Measurements from ENCODE around the gene TRPV3.
"Not testable (repeated sequence)": the region's sequence is repeated elsewhere in the genome, so short reads cannot be mapped to it uniquely, and the experiment has no call there.

The TRPV3 gene

DNA sequence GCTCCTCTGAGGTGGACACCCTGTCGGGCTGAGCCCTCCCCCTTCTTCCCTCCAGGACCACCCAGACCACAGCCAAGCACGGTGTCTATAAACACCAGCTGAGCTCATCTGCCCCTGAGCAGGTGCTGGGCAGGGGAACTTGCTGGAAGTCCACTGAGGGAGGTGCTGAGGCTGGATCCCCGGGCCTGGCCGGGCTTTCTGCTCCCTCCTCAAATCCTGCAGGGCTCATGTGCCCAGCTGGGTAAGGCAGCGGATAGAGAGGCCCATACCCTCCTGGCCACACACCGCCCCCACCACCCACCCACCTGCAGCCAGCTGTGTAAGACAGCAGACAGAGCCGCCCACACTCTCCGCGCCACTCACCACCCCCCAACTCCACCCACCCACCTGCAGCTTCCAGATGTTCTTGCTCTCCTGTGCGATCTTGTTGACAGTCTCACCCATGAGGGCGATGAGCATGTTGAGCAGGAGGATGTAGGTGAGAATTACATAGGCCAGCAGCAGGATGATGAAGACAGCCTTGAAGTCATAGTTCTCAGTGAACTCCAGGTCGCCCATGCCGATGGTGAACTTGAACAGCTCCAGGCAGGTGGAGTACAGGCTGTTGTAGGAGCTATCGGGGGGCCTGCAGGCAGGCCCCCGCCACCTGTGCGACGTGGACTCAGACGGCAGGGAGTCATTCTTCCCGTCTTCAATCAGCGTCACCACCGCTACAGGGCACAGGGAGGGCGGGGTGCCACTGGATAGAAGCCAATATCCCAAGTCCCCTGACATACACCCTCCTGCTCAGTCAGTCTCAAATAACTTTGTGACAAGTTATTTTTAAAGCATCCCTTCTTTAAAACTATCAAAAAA is 15.9 kb upstream of the TRPV3 start:
- no peak for DNase-seq (ENCODE audit: low read depth in 2 of 2)

DNA sequence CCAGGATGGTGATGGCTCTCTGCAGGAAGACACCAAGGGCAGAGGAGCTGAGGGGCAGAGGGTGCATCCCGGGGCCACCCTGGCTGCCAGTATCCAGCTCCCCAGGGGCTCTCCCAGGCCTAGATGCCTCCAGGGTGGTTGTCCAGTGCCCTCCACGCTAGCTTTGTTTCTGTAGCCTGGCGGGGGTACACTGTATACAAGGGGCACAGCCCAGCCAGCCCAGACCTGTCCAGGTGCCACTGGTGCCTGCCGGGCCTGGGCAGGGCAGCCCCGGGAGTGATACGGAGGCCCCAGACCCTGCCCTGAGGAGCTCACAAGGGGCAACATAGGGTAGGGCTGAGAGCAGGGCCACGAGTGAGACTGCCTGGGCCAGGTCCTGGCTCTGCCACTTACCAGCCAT is 14.6 kb upstream of the TRPV3 start:
- no peak for DNase-seq (ENCODE audit: low read depth in 2 of 2)

DNA sequence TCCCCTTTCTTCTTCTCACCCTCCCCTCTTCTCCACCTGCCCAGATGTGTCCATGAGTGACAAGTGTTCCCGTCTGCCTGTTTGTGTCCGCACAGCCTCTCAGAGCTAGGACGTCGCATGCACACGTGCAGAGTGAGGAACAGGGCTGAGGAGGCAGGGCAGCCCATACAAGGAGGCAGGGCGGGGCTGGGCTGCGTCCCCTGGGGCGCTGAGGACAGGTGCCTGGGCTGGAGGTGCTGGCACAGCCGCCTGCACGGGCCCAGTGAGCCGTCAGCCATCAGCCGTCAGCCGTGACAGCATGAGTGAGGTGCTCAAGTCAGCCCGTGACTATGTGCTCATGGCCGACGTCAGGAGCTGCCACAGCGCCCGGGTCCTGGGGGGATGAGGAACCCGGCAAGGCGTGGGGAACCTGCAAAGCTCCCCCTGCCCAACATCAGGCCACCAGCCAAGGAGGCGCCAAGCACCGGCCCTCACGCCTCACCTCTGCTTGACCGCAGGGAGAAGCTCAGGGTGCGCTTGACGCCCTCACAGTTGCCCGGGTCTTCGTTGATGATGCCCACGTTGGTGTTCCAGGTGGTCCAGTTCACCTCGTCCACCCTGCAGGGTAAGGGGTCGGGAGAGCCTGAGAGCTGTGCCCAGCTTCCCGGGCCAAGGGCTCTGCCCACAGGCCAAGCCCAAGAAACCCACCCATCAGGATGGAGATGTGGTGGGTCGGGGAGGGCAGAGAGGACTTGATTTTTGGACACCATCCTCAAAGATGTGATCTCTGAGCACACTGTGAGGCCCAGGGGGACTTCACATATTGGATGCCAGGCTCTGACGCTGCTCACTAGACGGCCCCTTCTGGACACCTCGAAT is 13.7 kb upstream of the TRPV3 start:
- no peak for DNase-seq (ENCODE audit: low read depth in 2 of 2)

DNA sequence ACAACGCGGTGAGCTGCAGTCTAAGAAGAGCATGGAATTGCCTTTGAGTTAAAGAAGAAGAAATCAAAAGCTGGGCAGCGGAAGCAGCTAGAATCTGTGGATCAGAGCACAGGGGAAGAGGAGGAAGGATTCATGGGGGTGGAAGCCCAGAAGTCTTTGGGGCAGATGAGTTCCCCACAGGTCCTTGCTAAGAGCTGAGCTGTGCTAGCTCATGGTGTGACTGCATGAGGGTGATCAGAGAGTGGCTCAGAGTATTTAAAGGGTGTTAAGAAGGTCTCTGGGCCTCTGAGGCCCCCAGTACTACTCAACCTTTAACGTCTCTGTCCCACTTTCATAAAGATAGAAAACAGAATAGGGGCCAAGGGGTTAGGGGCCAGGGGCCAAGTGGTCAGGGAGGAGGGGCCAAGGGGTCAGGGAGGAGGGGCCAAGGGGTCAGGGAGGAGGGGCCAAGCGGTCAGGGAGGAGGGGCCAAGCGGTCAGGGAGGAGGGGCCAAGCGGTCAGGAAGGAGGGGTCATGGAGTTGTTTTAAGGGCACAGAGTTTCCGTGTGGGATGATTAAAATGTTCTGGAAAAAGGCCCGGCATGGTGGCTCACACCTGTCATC is 12.0 kb upstream of the TRPV3 start:
- DNase-seq (ENCODE audit: low read depth in 2 of 2): no peak

DNA sequence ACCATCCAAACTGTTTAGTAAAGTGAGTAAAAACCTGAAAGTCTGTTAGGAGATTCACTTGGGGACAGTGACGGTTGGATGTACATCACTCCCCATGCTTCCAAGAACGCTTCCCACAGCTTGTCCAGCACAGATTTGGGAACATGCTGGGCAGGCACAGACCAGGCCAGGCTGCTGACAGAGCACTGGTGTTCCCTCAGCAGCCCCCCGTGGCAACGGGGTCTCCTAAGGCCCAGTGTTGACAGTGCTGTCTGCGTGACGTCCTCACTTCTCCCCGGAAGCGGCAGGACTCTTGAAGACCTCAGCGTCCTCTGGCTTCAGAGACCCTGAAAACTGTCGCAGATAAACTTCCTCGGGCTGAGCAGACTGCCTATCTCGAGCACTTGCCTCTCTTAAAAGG is 8.9 kb upstream of the TRPV3 start:
- DNase-seq (ENCODE audit: low read depth in 2 of 2): no peak

DNA sequence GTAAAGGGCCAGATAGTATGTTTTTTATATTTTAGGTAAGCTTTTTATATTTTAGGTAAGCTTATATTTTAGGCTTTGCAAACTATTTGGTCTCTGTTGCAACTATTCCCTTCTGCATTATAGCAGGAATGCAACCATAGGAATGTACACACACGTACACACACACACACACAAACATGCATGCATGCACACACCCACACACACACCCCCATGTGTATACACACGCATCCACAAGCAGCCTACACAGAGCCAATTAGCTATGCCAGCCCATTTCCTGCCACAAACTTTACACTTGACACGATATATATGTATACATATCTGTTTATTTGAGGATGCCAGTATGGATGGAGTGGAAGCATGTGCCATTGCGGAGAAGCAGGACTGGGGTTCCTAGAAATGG is 7.5 kb upstream of the TRPV3 start:
- DNase-seq (ENCODE audit: low read depth in 2 of 2): no peak

DNA sequence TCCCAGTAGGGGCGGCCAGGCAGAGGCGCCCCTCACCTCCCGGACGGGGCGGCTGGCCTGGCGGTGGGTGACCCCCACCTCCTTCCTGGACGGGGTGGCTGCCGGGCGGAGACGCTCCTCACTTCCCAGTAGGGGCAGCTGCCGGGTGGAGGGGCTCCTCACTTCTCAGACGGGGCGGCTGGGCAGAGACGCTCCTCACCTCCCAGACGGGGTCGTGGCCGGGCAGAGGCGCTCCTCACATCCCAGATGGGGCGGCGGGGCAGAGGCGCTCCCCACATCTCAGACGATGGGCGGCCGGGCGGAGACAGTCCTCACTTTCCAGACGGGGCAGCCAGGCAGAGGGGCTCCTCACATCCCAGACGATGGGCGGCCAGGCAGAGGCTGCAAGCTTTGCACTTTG is 6.6 kb upstream of the TRPV3 start:
- not testable (repeated sequence) for DNase-seq (ENCODE audit: low read depth in 2 of 2)

DNA sequence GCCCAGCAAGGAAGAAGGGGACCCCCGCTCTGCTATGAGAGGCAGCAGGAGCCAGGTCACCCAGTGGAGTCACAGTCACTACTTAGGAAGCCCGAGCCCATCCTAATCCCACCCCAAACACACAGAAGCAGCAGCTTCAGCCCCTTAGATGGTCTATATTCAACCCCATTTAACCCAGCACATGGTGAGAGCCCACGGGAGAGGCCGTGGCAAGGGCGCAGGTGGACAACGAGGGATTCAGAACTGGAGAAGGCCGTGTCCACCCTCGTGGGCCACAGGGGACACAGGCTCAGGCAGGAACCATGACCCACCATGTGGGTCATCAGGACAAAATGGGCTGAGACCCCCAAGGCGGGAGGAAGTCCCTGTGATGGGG is 1.6 kb upstream of the TRPV3 start:
- DNase-seq (ENCODE audit: low read depth in 2 of 2): no peak

GRCh38 chr17:3558603-3559269 is 1.1 kb upstream of the TRPV3 start:
- DNase-seq (ENCODE audit: low read depth in 2 of 2): peak; percentile 43 to 46

- DNase-seq (ENCODE audit: low read depth in 2 of 2): no peak
Measured at GRCh38 chr17:3556916-3557767, 470 bp downstream of the TRPV3 start.

- DNase-seq (ENCODE audit: low read depth in 2 of 2): no peak
Measured at GRCh38 chr17:3556239-3556915, 1.2 kb downstream of the TRPV3 start.

- DNase-seq (ENCODE audit: low read depth in 2 of 2): no peak
Measured at GRCh38 chr17:3555189-3555796, 2.3 kb downstream of the TRPV3 start.

DNA sequence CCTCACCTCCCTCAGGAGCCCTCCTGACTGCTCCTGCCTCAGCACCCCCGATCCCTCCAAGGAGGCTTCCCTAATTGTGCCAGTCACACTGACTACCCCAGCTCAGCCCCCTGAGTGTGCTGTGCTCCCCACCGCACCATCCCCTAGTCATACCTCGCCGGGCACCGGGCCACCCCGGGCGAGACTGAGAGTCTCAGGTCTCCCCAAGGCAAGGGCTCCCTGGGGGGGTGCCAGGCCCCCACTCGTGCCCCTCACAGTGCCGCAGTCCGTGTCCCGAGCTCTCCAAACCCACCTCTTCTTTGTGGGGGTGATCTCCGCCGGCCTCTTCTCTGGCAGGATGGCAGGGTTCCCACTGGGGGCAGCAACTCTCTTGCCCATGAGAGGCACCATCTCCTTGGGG is 3.2 kb downstream of the TRPV3 start:
- DNase-seq (ENCODE audit: low read depth in 2 of 2): no peak

GRCh38 chr17:3553419-3554401 is 3.9 kb downstream of the TRPV3 start:
- no peak for DNase-seq (ENCODE audit: low read depth in 2 of 2)

GRCh38 chr17:3552916-3553315 is 4.7 kb downstream of the TRPV3 start:
- DNase-seq (ENCODE audit: low read depth in 2 of 2): no peak

GRCh38 chr17:3551189-3551588 is 6.4 kb downstream of the TRPV3 start:
- no peak for DNase-seq (ENCODE audit: low read depth in 2 of 2)

GRCh38 chr17:3549610-3550162 is 7.9 kb downstream of the TRPV3 start:
- DNase-seq (ENCODE audit: low read depth in 2 of 2): no peak

DNA sequence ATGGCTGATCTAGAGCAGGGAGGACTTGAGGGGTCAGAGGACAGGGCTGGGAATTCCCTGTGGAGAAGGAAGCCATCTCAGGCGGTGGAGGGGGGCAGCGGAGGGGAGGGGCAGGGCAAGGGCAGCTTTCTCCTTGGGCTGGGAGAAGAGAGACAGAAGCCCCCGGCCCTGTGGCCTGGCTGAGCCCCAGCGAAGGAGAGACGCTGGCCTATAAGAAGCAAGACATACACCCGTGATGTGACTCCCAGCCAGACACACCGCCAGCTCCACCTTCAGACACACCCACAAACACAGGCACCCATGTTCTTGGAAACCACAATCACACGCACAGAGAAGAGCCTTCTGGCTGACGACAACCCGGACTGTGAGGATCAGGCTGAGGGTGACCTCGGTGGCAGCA is 10.0 kb downstream of the TRPV3 start:
- DNase-seq (ENCODE audit: low read depth in 2 of 2): no peak

- DNase-seq (ENCODE audit: low read depth in 2 of 2): no peak
Measured at GRCh38 chr17:3546997-3547396, 10.6 kb downstream of the TRPV3 start.

All from stimulated activated CD8-positive, alpha-beta memory T cell treated with anti-CD3 and anti-CD28 coated beads, Interleukin-15, amount 100 ng/mL, for 48 hours (primary cell).